IMR-90 (cell line): Measurements from ENCODE around the gene LDB2. TPM values are rescaled to one million over a fixed set of nuclear protein-coding genes. Genes with fewer than 3 reads are reported as not detected.

Experiments used
- ATAC-seq: fragments of 200-7000 bp; cut with Tn5 transposase; 2 replicates; pipeline ENCODE4 v1.9.1; 2020; ENCODE audit warnings: low read depth, mild to moderate bottlenecking, moderate library complexity
- BruUV-seq: library from RNA; stranded (reverse); fragments of 400-500 nt; replicated peaks from 2 replicates; lab custom pipeline; 2021; lab: Mats Ljungman, UMichigan
- CTCF ChIA-PET: fragments of 300-600 bp; formaldehyde crosslinking; extraction: SDS; loops from one replicate; lab custom pipeline; 2021; ENCODE audit warnings: antibody characterized with exemption; lab: Yijun Ruan, JAX
- POLR2A ChIA-PET: fragments of 300-600 bp; sonication (Branson Sonifier 250); formaldehyde crosslinking; loops from one replicate; lab custom pipeline; 2022; ENCODE audit warnings: antibody characterized with exemption; ENCODE audit not compliant: unreplicated experiment; lab: Charles Lee
- DNase-seq: peaks from one replicate; pipeline ENCODE4 v3.0.0; 2013
- H2AFZ ChIP-seq: replicated peaks from 2 replicates; pipeline ENCODE3; 2013; ENCODE audit warnings: low read length, mild to moderate bottlenecking; ENCODE audit not compliant: poor library complexity
- H2AK5ac ChIP-seq: 2 replicates; pipeline ENCODE4 v1.6.1; 2013; ENCODE audit warnings: low read depth, low read length, inconsistent platforms
- H2AK9ac ChIP-seq: replicated peaks from 2 replicates; pipeline ENCODE3; 2013; ENCODE audit warnings: mild to moderate bottlenecking, low read depth, low read length, moderate library complexity; ENCODE audit not compliant: poor library complexity
- H2BK120ac ChIP-seq: 2 replicates; pipeline ENCODE4 v1.6.1; 2013; ENCODE audit warnings: low read depth, low read length, inconsistent platforms
- H2BK15ac ChIP-seq: 3 replicates; pipeline ENCODE4 v1.6.1; 2013; ENCODE audit warnings: low read depth, low read length, inconsistent platforms
- H2BK20ac ChIP-seq: 2 replicates; pipeline ENCODE4 v1.6.1; 2013; ENCODE audit warnings: low read depth, mild to moderate bottlenecking, inconsistent platforms, low read length, moderate library complexity
- H2BK5ac ChIP-seq: 2 replicates; pipeline ENCODE4 v1.6.1; 2013; ENCODE audit warnings: mild to moderate bottlenecking, low read depth, low read length, inconsistent platforms; ENCODE audit not compliant: poor library complexity, severe bottlenecking
- H3K14ac ChIP-seq: replicated peaks from 2 replicates; pipeline ENCODE4 v1.6.1; 2013; ENCODE audit warnings: low read depth, low read length, inconsistent platforms
- H3K18ac ChIP-seq: 2 replicates; pipeline ENCODE4 v1.6.1; 2013; ENCODE audit warnings: low read depth, low read length, control low read depth
- H3K23ac ChIP-seq: 2 replicates; pipeline ENCODE4 v1.6.1; 2013; ENCODE audit warnings: low read depth, low read length, inconsistent platforms
- H3K27ac ChIP-seq: 2 replicates; pipeline ENCODE4 v1.5.1; 2013; ENCODE audit warnings: mild to moderate bottlenecking, control low read depth, low read length; ENCODE audit not compliant: insufficient read depth
- H3K27me3 ChIP-seq: 2 replicates; pipeline ENCODE4 v1.6.1; 2013; ENCODE audit warnings: low read length; ENCODE audit not compliant: control insufficient read depth, insufficient read depth
- H3K36me3 ChIP-seq: 2 replicates; pipeline ENCODE4 v1.6.1; 2013; ENCODE audit warnings: low read length, mixed read lengths; ENCODE audit not compliant: control insufficient read depth, insufficient read depth
- H3K4ac ChIP-seq: 2 replicates; pipeline ENCODE4 v1.6.1; 2013; ENCODE audit warnings: low read depth, low read length, inconsistent platforms
- H3K4me1 ChIP-seq: 2 replicates; pipeline ENCODE4 v1.6.1; 2013; ENCODE audit warnings: low read length, mixed read lengths; ENCODE audit not compliant: control insufficient read depth, insufficient read depth
- H3K4me2 ChIP-seq: 2 replicates; pipeline ENCODE4 v1.6.1; 2013; ENCODE audit warnings: low read depth, mild to moderate bottlenecking, control low read depth, low read length, moderate library complexity
- H3K4me3 ChIP-seq: 2 replicates; pipeline ENCODE4 v1.5.1; 2013; ENCODE audit warnings: low read depth, mild to moderate bottlenecking, control low read depth, low read length, moderate library complexity; ENCODE audit not compliant: insufficient read depth
- H3K56ac ChIP-seq: 2 replicates; pipeline ENCODE4 v1.6.1; 2013; ENCODE audit warnings: low read length, inconsistent platforms; ENCODE audit not compliant: insufficient read depth; ENCODE audit errors: extremely low read depth
- H3K79me1 ChIP-seq, 2 experiments: 2 replicates each; pipeline ENCODE4 v1.6.1; 2013; ENCODE audit warnings: low read length in 2 of 2, inconsistent platforms in 1 of 2, low read depth in 1 of 2
- H3K9ac ChIP-seq: 2 replicates; pipeline ENCODE4 v1.6.1; 2013; ENCODE audit warnings: low read depth, low read length, control low read depth
- H3K9me1 ChIP-seq: 2 replicates; pipeline ENCODE4 v1.6.1; 2013; ENCODE audit warnings: low read length, inconsistent platforms; ENCODE audit not compliant: insufficient read depth
- H3K9me3 ChIP-seq: 2 replicates; pipeline ENCODE4 v1.6.1; 2013; ENCODE audit warnings: low read length; ENCODE audit not compliant: control insufficient read depth, insufficient read depth
- H4K20me1 ChIP-seq: 2 replicates; pipeline ENCODE4 v1.6.1; 2013; ENCODE audit warnings: low read length, inconsistent platforms; ENCODE audit not compliant: insufficient read depth
- H4K5ac ChIP-seq: 2 replicates; pipeline ENCODE4 v1.6.1; 2013; ENCODE audit warnings: mild to moderate bottlenecking, low read depth, low read length, control low read depth
- H4K8ac ChIP-seq, 2 experiments: 2 replicates each; pipeline ENCODE4 v1.6.1; 2013; ENCODE audit warnings: low read depth in 2 of 2, low read length in 2 of 2, control low read depth in 1 of 2, inconsistent platforms in 1 of 2
- H4K91ac ChIP-seq: 2 replicates; pipeline ENCODE4 v1.6.1; 2013; ENCODE audit warnings: low read depth, low read length, inconsistent platforms; ENCODE audit not compliant: insufficient read depth
- CHD1 ChIP-seq: IDR thresholded peaks from 2 replicates; pipeline ENCODE4 v1.6.1; 2012; ENCODE audit warnings: low read depth, low read length, improper control_type of control experiment
- CTCF ChIP-seq: conservative IDR thresholded peaks from 2 replicates; pipeline ENCODE4 v1.5.1; 2012; ENCODE audit warnings: mild to moderate bottlenecking, low read depth, low read length, improper control_type of control experiment
- ELK1 ChIP-seq: fragments of 150-350 bp; IDR thresholded peaks from 2 replicates; pipeline ENCODE4 v1.6.1; 2016; ENCODE audit warnings: low read depth, mild to moderate bottlenecking, low read length, moderate library complexity, borderline replicate concordance
- MAFK ChIP-seq: IDR thresholded peaks from 2 replicates; pipeline ENCODE4 v1.6.1; 2012; ENCODE audit warnings: low read depth, low read length, improper control_type of control experiment
- RAD21 ChIP-seq: IDR thresholded peaks from 2 replicates; pipeline ENCODE4 v1.6.1; 2012; ENCODE audit warnings: low read length, improper control_type of control experiment
- USF2 ChIP-seq: fragments of 150-350 bp; IDR thresholded peaks from 2 replicates; pipeline ENCODE4 v1.6.1; 2017; ENCODE audit warnings: mild to moderate bottlenecking, antibody characterized with exemption, low read length, low read depth
- WGBS, 2 experiments: methylation state at CpG; one replicate each; pipeline versions ENCODE4 v1.1.5 to v1.1.7; 2013; ENCODE audit warnings: missing lambda C conversion rate in 2 of 2; ENCODE audit not compliant: insufficient read length in 1 of 2; ENCODE audit errors: extremely low coverage in 2 of 2; 5-methylcytosine and 5-hydroxymethylcytosine counted together
- dilution Hi-C: fragments of 300-500 bp; cut with HindIII; formaldehyde crosslinking; loops from one replicate; pipeline ENCODE4 v1.14.3; 2018; ENCODE audit warnings: low sequenced_read_pairs; ENCODE audit not compliant: unreplicated experiment
- in situ Hi-C: fragments of 300-500 bp; cut with MboI; formaldehyde crosslinking; loops from 3 replicates; pipeline ENCODE4 v1.14.3; 2019; ENCODE audit warnings: low sequenced_read_pairs, inconsistent platforms, mixed read lengths
- intact Hi-C: fragments of 100-400 bp; cut with micrococcal nuclease; formaldehyde crosslinking; loops from 2 replicates; pipeline ENCODE4 v1.10.0; 2022
- polyA plus RNA-seq, 3 experiments: library from polyadenylated mRNA; depleted of rRNA; stranded (reverse); fragments of >200 nt; gene quantifications; 2 replicates each; pipeline ENCODE4 v1.2.3, GENCODE V29; 2012; ENCODE audit warnings: low replicate concordance in 1 of 3
- total RNA-seq: library from RNA; depleted of rRNA; stranded (reverse); fragments of >200 nt; gene quantifications from 2 replicates; pipeline ENCODE4 v1.2.3, GENCODE V29; 2012

The LDB2 gene
- total and polyA plus RNA-seq, 2 of the 4 experiments (the other 2 are of a cell fraction): 67.9 to 116 TPM

- TF ChIP-seq MAFK (no peak), RAD21 (no peak), USF2 (no peak), CHD1 (no peak), ELK1 (no peak), CTCF (no peak)
- Histone ChIP-seq H3K27me3 (no peaks in the 10 kb centered on the region), H2BK5ac (no peak overlapping the region), H4K5ac (no peak overlapping the region), H4K91ac (no peak overlapping the region), H3K9me3 (no peaks in the 10 kb centered on the region), H2BK120ac (no peak overlapping the region), H2AK5ac (no peak overlapping the region), H3K4me2 (no peak overlapping the region), H3K18ac (no peak overlapping the region), H3K14ac (no peak overlapping the region), H2BK20ac (no peak overlapping the region), H3K79me1 (no peaks in the 10 kb centered on the region; a peak in 1 of 4 replicates), H3K4ac (no peak overlapping the region), H4K8ac (no peak overlapping the region), H3K56ac (no peak overlapping the region), H3K9ac (no peak overlapping the region), H3K9me1 (no peaks in the 10 kb centered on the region), H3K36me3 (no peaks in the 10 kb centered on the region), H3K4me3 (no peak overlapping the region), H3K4me1 (no peaks in the 10 kb centered on the region), H2AFZ (no peak overlapping the region), H2AK9ac (no peak overlapping the region), H4K20me1 (no peaks in the 10 kb centered on the region), H3K27ac (no peak overlapping the region), H2BK15ac (no peak overlapping the region), H3K23ac (no peak overlapping the region)
- intact Hi-C loops (no loop called here), dilution Hi-C loops (no loop called here), in situ Hi-C loops (no loop called here)
- WGBS, 2 experiments: no CpG with 5 or more reads among the region's 1 CpG
- POLR2A ChIA-PET: no interaction called here
- BruUV-seq: no TSS peak
- CTCF ChIA-PET: no interaction called here
- ATAC-seq (no peak), DNase-seq (no peak)
Observed at GRCh38 chr4:16738558-16738957, 159.9 kb downstream of the LDB2 start.
